ENCODE data around the gene HOXA13. TPM values are rescaled to one million over a fixed set of nuclear protein-coding genes. Genes with fewer than 3 reads are reported as not detected.

Gene HOXA13
- total RNA-seq, 1 experiment from 2014 or later, result 0.35 TPM

- intact Hi-C loops (cut with micrococcal nuclease; ENCODE audit: unreplicated experiment), result loop anchor here (10.0 kb wide), 1 partner anchor 925 kb away; no protein-coding TSS in a partner anchor
- Histone ChIP-seq H3K27me3 (ENCODE audit: insufficient read depth, low read depth) (no peaks in the 10 kb centered on the region), H3K4me1 (replicated peaks; ENCODE audit: insufficient read depth) (peaks cover 20% of the 10 kb centered on the region), H3K9me3 (ENCODE audit: insufficient read depth, low read depth) (no peaks in the 10 kb centered on the region), H4K20me1 (ENCODE audit: insufficient read depth) (no peaks in the 10 kb centered on the region), H3K79me2 (ENCODE audit: low read depth) (no peaks in the 10 kb centered on the region), H3F3A (ENCODE audit: insufficient read depth, low read depth) (peaks cover 21% of the 10 kb centered on the region), H3K9me2 (ENCODE audit: insufficient read depth) (no peaks in the 10 kb centered on the region), H3K4me3 (peak overlapping the region; percentile 94), H3K36me3 (ENCODE audit: low read depth) (no peaks in the 10 kb centered on the region), H2AFZ (peak overlapping the region; percentile 94), H3K4me2 (peak overlapping the region; percentile 100), H3K27ac (peak overlapping the region; percentile 13; the same call in 1 of the 2 replicates)
- ChIA-PET POLR2A (ENCODE audit: unreplicated experiment) (no interaction called here), CTCF (interaction anchor here (0.9 kb wide), 1 partner anchor 26 kb away, joined by 3 read pairs; no protein-coding TSS in a partner anchor)
- BruUV-seq (replicated peaks), result no TSS peak
- DNase-seq, result peak; percentile 66 to 74
- TF ChIP-seq EZH2 (IDR thresholded peaks at IDR 0.05; ENCODE audit: low read depth), result no peak
- TF ChIP-seq CTCF (conservative IDR thresholded peaks at IDR 0.05), result no peak
Observed at GRCh38 chr7:27169658-27170425, 30.0 kb downstream of the HOXA13 start.

GRCh38 chr7:27168265-27168947 is 31.5 kb downstream of the HOXA13 start:
- H2AFZ ChIP-seq, result no peak overlapping the region; the same call in 1 of the 2 replicates
- H3K27ac ChIP-seq, result no peak overlapping the region
- POLR2A ChIA-PET (ENCODE audit: unreplicated experiment), result interaction anchor here (0.5 kb wide), 3 partner anchors 813 to 1581 kb away, joined by 3 to 6 read pairs (median 3); no protein-coding TSS in a partner anchor
- TF ChIP-seq EZH2 (IDR thresholded peaks at IDR 0.05; ENCODE audit: low read depth) (no peak), CTCF (conservative IDR thresholded peaks at IDR 0.05) (no peak)
- H3K27me3 ChIP-seq (ENCODE audit: insufficient read depth, low read depth), result no peaks in the 10 kb centered on the region
- H3K79me2 ChIP-seq (ENCODE audit: low read depth), result no peaks in the 10 kb centered on the region
- no peaks in the 10 kb centered on the region for H4K20me1 ChIP-seq (ENCODE audit: insufficient read depth)
- DNase-seq, result no peak
- H3F3A ChIP-seq (ENCODE audit: insufficient read depth, low read depth), result peaks cover 21% of the 10 kb centered on the region
- H3K4me1 ChIP-seq (replicated peaks; ENCODE audit: insufficient read depth), result peaks cover 20% of the 10 kb centered on the region
- H3K4me2 ChIP-seq, result peak overlapping the region; percentile 100
- no peaks in the 10 kb centered on the region for H3K36me3 ChIP-seq (ENCODE audit: low read depth)
- no TSS peak for BruUV-seq (replicated peaks)
- CTCF ChIA-PET, result interaction anchor here (0.5 to 0.7 kb wide), 2 partner anchors 59 to 449 kb away, joined by 4 to 9 read pairs; no protein-coding TSS in a partner anchor
- intact Hi-C loops (cut with micrococcal nuclease; ENCODE audit: unreplicated experiment), result loop anchor here (10.0 kb wide), 1 partner anchor 926 kb away; no protein-coding TSS in a partner anchor
- peak overlapping the region; percentile 94; the same call in 1 of the 2 replicates for H3K4me3 ChIP-seq
- H3K9me2 ChIP-seq (ENCODE audit: insufficient read depth), result no peaks in the 10 kb centered on the region
- no peaks in the 10 kb centered on the region for H3K9me3 ChIP-seq (ENCODE audit: insufficient read depth, low read depth)

GRCh38 chr7:27167916-27168264 is 32.0 kb downstream of the HOXA13 start:
- H3K27me3 ChIP-seq (ENCODE audit: insufficient read depth, low read depth), result no peaks in the 10 kb centered on the region
- TF ChIP-seq CTCF (conservative IDR thresholded peaks at IDR 0.05), result no peak
- no peak for TF ChIP-seq EZH2 (IDR thresholded peaks at IDR 0.05; ENCODE audit: low read depth)
- H3K4me1 ChIP-seq (replicated peaks; ENCODE audit: insufficient read depth), result peaks cover 20% of the 10 kb centered on the region
- H4K20me1 ChIP-seq (ENCODE audit: insufficient read depth), result no peaks in the 10 kb centered on the region
- BruUV-seq (replicated peaks), result TSS peak; percentile 39
- peaks cover 25% of the 10 kb centered on the region for H3F3A ChIP-seq (ENCODE audit: insufficient read depth, low read depth)
- peak overlapping the region; percentile 100; the same call in 1 of the 2 replicates for H3K4me2 ChIP-seq
- H3K4me3 ChIP-seq, result no peak overlapping the region
- DNase-seq, result no peak
- CTCF ChIA-PET, result no interaction called here
- no peaks in the 10 kb centered on the region for H3K36me3 ChIP-seq (ENCODE audit: low read depth)
- intact Hi-C loops (cut with micrococcal nuclease; ENCODE audit: unreplicated experiment), result loop anchor here (10.0 kb wide), 1 partner anchor 927 kb away; no protein-coding TSS in a partner anchor
- no peaks in the 10 kb centered on the region for H3K79me2 ChIP-seq (ENCODE audit: low read depth)
- H2AFZ ChIP-seq, result no peak overlapping the region
- POLR2A ChIA-PET (ENCODE audit: unreplicated experiment), result no interaction called here
- H3K9me2 ChIP-seq (ENCODE audit: insufficient read depth), result no peaks in the 10 kb centered on the region
- H3K9me3 ChIP-seq (ENCODE audit: insufficient read depth, low read depth), result no peaks in the 10 kb centered on the region
- no peak overlapping the region for H3K27ac ChIP-seq
